Activated CD4-positive, alpha-beta T cell treated with anti-CD3 and anti-CD28 coated beads, Interleukin-2, amount 50 U/mL, for 16 hours (primary cell): ENCODE results near the gene CFB.
"Not testable (repeated sequence)": the region's sequence is repeated elsewhere in the genome, so short reads cannot be mapped to it uniquely, and the experiment has no call there.

Experiments used
- DNase-seq: peaks from one replicate; pipeline ENCODE4 v3.0.0-alpha.2; 2020

Gene CFB

DNA sequence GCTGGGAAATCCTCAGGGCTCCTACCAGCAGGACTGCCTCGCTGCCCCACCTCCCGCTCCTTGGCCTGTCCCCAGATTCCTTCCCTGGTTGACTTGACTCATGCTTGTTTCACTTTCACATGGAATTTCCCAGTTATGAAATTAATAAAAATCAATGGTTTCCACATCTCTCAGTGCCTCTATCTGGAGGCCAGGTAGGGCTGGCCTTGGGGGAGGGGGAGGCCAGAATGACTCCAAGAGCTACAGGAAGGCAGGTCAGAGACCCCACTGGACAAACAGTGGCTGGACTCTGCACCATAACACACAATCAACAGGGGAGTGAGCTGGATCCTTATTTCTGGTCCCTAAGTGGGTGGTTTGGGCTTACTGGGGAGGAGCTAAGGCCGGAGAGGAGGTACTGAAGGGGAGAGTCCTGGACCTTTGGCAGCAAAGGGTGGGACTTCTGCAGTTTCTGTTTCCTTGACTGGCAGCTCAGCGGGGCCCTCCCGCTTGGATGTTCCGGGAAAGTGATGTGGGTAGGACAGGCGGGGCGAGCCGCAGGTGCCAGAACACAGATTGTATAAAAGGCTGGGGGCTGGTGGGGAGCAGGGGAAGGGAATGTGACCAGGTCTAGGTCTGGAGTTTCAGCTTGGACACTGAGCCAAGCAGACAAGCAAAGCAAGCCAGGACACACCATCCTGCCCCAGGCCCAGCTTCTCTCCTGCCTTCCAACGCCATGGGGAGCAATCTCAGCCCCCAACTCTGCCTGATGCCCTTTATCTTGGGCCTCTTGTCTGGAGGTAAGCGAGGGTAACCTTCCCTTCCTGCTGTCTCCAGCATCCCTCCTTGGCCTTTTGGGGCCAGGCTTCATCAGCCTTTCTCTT lies at the start of gene CFB:
Gene CFB (plus strand): TSS at position 589 of the 863 bp plus-strand sequence. CDS start 127 bp downstream, at position 716.
- no peak for DNase-seq

DNA sequence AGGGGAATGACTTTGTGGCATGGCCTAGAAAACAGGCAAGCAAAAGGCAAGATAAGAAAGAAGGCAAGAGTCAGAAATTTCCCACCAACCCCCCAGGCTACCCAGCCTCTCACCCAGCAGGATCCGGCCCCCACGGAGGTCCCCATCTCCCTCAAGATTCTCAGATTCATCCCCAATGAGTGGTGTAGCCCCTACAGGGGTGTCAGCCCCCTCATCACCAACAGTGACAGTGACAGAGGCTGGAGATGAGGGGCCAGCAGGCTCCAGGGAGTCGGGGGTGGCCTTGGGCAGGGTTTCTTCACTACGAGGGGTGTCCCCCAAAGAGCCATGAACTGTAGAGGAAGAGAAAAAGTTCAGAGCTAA lies 49.4 kb upstream of the CFB start:
- no peak for DNase-seq

DNA sequence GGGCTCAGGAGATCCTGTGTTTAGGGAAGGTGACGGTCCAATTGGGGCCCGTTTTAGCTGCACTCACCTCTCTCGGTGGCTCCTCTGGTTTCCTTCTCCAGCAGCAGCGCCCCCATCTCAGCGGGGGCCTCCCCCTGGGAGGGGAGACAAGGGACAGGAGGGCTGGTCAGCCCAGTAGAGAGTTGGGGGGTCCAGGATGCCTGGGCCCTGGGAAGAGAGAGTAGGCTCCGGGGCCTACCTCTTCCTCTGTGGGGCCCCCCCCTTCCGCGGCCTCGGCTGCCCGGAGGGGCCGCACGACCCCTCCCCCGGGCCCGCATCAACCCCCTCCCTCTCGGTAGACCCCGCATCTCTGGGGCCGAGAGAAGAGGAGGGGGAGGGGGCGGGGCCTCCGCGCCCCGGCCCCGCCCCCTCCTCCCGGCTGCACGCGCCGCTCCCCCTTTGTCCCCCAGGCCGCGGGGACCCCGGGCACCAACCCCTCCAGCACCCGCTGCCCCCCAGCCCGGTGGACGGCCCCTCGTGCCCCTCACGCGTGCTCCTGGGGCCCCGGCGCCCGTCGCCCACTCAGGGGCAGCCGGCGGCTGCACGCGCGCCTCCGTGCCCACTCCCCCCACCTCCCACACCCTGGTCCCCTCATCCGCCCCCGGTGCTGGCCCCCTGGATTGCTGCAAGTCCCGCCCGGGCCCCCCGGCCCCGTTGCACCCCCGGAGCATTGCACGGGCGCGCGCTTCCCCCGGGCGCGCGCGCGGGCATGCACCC lies 48.9 kb upstream of the CFB start:
- DNase-seq, result no peak

DNA sequence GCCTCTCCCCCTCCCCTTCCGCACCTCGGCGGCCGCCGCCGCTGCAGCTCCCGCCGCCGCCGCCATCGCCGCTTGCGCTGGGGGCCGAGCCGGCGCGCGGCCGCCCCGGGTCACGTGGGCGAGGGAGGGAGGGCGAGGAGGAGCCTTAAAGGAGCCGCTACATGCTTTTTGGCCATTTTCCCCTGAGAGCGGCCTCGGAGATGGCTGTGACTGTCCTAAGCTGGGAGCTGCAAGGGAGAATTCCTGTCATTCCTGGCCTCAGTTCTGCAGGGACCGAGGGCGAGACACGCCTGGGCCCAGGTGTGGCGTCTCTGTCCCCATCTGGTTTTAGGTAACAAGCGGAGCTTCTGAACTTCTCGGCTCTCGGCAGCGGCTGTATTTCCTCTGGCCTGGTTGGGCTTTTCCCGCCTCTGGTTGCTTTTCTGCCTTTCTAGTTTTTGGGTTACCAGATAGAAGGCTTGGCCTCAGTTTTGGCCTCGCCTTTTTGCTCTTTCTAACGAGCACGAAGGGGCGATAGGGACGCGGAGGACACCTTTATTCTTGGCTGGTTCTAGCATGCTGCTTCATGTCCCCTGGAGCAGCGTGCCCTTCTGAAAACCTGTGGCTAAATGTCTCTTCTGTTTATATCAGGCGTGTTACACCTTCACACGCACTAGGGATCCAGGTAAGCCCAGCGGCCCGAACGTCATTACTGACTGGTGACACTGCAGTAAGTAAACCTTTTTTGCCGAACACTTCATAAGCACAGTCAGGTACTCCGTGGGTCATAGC lies 48.1 kb upstream of the CFB start, which contains the start of gene EHMT2:
Gene EHMT2 (minus strand): TSS at position 87 of the 771 bp plus-strand sequence. CDS start 21 bp downstream, at position 66.
- peak; percentile 88 for DNase-seq

DNA sequence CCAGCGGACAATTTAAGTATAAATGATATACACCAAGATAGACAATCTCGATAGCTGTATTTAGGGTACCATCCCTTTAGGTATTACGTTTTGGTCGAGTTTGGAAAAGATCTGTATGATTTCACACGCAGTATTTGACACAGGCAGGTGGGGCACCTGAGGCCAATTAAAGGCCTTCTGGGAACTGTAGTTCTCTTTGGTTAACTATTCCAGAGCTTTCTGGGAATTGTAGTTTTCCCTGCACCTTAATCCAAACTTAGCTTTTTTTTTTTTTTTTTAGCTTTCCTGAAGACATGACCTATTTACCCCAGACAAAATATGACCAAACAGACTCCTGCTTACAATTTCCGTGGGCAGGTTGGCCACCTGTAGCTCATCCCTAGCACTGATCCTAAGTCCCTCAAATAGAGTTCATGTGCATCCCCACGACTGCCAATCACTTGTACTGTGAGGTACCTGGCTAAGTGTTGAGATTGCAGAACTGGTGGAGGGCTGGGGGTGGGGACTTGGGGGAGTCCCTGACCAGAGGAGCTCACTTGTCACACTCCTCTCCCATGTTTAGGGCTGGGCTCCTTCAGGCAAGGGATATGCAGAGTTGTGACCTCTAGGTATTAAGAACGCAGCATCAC lies 47.4 kb upstream of the CFB start:
- DNase-seq, result peak; percentile 53

DNA sequence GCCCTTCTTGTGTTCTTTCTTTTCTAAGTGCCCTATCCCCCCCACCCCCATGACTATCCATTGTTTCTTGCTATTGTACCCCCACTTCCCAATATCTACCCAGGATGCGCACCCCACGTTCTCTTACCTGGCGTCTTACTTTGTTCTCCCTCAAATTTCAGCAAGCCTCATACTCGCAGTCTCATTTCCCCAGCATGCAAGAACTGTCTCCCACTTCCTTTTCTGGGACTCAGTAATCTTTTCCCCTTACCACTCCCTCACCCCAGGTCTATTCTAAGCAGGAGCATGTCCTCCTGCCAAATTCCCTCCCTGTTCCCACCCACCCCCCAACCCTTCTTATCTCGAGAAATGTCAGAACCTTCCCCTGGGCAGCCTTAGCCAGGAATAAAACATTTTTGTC lies 46.7 kb upstream of the CFB start:
- no peak for DNase-seq

DNA sequence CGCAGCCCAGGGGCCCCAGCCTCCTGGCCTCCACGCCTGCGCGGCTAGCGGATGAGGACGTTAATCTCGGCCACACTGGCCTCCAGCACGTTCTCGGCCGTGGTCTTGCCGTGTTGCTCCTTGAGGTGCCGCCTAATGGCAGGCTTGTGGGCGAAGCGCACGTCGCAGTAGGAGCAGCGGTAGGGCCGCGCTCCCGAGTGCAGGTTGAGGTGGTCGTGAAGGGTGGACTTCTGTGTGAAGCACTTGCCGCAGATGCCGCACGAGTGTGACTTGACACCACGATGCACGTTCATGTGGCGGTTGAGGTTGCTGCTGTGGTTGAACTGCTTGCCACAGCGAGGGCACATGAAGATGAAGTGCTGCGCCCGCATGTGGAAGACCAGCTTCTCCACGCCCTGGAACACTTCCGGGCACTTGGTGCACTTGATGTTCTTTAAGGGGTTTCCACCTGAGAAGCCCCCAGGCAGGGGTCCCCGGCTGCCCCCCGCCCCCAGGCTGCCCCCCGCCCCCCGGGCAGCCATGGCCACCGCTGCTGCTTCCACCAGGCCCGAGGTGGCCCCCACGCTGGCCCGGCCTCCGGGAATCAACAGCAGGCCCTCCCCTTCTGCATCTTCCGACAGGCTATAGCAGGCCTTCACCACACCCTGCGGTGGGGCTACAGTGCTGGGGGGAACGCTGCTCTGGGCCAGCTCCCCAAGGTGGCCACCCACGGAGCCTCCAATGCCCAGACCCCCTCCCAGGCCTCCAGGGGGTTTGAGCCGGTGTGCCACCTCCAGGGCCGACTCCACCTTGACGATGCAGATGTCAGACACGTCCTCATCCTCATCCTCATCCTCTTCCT lies 45.8 kb upstream of the CFB start:
- no peak for DNase-seq

DNA sequence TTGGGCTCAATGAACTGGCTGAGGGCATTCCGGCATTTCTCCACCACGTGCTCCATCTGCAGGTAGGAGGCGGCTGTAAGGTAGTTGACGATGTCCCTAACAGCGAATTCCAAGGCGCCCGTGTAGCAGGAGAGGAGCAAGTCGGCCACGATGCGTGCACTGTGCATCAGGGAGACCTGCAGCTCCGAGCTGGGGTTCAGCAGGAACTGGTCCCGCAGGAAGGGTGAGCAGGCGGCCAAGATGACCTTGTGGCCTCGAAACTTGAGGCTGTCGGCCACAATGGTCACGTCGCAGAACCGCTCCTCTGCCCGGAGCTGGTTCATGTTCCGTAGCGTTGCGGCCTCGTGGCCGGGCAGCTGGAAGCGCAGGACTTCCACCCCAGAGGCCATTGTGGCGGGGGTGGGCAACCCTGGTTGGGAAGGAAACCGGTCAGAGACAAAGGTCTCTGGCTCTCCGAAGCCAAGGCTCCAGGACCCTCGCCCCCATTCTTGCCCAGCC lies 44.9 kb upstream of the CFB start:
- no peak for DNase-seq

DNA sequence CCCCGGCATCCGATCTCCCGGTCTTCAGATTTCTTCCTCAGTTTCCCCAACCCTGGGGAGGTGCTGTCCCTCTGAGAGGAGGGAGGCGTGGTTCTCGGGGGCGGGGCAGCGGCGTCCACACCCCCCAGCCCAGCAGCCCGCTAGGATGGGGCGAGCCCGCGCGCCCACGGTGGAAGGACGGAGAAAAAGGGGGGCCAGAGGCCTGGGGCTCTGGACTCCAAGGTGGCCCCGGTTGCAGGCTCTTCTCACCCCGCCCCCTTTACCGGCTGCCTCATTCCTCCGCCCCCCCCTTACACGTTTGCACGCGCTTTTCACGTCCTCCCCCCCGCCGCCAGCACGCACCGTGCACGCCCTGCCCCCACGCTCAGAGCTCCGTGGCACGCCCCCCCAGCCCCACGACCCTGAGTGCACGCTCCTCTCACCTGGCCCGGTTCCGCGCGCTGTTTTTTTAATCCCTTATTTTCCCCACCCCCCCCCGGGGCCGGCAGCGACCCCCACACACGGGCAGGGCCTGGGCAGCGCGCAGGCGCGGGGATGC lies 44.4 kb upstream of the CFB start:
- peak; percentile 61 for DNase-seq

DNA sequence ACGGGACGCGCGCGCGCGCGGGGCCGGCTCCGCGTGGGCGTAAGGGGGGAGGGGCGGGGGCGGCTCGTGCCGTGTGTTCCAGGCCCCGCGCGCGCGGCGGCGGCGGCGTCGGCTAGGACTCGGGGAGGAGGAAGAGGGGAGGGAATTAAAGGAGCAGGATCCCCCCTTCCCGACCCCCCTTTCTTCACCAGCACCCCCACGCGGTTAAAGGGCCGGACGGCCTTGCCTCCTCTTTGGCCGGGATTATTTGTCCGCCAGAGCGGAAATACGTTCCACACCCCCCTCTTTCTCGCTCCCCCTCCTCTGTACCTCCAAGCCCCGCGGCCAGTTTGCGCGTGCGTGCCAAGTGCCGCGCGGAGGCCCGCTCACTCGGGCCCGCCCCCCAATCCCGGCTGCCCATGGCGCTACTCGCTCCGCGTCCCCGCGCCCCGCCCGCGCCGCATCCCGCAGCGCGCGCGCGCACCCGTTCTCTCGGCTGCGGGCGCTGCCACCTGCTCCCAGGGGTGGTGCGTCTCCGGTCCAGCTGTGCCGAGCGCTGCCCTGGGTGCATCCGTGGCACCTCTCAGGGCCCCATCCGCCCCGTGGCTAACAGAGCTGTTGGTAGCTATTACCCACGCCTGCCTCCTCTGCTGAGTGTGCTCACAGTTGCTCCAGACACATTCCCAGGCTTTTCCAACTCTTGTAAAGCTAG lies 43.8 kb upstream of the CFB start, which contains the start of gene ZBTB12:
Gene ZBTB12 (minus strand): TSS at position 134 of the 691 bp plus-strand sequence. CDS start 781 bp downstream, outside the sequence.
- peak; percentile 88 for DNase-seq

DNA sequence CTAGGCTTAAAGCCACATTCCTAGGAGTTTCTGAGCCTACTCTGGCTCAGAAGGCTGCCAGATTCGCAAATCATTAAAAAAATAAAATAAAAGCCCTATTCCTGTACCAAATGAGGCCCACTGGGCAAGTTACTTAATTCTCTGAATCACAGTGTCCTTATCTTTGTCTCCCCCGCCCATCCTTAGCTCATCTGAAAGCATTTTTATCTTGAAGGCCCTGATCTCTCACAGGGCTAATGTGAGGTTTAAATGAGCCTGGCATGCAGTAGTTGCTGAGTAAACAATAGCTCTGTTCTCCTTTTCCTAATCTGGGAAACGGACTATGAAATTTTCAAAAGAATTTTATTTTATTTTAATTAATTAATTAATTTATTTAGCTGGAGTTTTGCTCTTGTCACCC lies 41.9 kb upstream of the CFB start:
- DNase-seq, result no peak

DNA sequence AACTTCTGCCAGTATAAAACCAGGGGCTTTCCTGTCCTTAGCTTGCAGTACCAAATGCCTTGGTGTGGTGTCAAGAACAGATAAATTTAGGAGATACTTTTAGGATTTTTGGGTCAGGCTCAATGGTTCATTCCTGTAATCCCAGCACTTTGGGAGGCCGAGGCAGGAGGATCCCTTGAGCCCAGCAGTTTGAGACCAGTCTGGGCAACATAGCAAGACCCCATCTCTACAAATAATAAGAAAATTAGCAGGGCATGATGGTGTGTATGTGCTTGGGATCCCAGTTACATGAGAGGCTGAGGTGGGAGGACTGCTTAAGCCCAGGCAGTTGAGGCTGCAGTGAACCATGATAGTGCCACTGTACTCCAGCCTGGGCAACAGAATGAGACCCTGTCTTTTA lies 40.9 kb upstream of the CFB start:
- DNase-seq, result no peak

DNA sequence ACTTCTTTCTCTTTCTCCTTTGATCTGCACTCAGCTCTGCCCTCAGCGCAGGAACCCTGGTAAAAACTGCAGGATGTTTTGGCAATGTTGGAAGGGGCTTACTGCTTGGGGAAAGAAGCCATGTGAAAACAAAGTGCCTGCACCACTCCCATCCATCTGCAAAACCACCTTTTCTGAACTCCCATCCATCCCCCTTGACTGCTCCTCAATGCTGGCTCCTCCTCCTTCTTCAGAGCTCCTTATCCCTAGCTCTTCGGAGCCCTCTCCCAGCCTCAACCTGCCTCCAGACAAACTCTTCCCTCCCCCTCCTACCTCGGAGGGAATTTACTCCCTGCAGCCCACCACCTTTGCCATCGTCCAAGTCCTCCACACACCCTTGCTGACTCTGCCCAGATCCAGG lies 39.8 kb upstream of the CFB start:
- no peak for DNase-seq

DNA sequence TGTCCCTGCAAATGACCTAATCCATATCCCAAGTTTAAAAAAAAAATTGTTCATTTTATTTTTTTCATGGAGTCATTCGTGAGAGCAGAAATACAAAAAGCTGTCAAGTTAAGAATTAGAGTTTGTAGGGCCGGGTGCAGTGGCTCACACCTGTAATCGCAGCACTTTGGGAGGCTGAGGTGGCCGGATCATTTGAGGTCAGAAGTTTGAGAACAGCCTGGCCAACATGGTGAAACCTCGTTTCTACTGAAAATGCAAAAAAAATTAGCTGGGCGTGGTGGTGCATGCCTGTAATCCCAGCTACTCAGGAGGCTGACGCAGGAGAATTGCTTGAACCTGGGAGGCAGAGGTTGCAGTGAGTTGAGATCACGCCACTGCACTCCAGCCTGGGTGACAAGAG lies 39.2 kb upstream of the CFB start:
- not testable (repeated sequence) for DNase-seq

DNA sequence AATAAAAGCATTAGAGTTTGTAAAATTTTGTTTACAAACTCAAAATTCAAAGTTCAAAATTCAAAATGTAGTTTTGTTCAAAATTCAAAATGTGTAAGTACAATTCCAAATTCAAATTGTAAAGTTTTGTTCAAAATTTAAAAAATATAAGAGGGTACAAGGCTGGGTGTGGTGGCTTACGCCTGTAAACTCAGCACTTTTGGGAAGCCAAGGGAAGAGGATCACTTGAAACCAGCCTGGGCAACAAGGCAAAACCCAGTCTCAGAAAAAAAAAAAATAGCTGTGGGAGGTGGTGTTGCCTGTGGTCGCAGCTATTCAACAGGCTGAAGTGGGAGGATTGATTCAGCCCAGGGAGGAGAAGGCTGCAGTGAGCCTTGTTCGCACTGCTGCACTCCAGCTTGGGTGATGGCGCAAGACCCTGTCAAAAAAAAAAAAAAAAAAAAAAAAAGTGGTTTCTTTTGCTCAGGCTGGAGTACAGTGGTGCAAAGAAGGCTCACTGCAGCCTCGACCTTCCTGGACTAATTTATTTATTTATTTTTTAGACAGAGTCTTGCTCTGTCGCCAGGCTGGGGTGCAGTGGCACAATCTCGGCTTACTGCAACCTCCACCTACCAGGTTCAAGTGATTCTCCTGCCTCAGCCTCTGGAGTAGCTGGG lies 38.6 kb upstream of the CFB start:
- peak; percentile 36 for DNase-seq

DNA sequence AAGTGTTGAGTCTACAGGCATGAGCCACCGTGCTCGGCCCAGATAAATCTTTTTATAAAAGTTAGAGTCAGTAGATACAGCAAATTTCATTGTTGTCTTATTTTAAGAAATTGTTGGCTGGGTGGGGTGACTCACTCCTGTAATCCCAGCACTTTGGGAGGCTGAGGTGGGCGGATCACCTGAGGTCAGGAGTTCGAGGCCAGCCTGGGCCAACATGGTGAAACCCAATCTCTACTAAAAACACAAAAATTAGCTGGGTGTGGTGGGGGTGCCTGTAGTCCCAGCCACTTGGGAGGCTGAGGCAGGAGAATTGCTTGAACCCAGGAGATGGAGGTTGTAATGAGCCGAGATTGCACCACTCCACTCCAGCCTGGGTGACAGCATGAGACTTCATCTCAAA lies 37.6 kb upstream of the CFB start:
- not testable (repeated sequence) for DNase-seq

DNA sequence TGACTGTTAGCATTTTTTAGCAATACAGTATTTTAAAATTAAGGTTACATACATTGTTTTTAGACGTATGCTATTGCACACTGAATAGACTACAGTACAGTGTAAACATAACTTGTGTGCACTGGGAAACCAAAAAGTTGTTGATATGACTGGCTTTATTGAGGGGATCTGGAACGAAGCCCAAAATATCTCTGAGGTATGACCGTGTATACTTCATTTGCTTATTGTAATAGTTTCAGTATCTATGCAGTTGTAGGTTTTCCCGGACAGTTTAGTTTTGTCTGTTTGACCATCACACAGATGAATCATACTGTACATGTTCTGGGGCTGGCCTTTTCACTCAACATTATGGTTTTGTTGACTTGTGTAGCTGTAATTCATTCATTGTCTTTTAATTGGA lies 37.1 kb upstream of the CFB start:
- peak; percentile 67 for DNase-seq

DNA sequence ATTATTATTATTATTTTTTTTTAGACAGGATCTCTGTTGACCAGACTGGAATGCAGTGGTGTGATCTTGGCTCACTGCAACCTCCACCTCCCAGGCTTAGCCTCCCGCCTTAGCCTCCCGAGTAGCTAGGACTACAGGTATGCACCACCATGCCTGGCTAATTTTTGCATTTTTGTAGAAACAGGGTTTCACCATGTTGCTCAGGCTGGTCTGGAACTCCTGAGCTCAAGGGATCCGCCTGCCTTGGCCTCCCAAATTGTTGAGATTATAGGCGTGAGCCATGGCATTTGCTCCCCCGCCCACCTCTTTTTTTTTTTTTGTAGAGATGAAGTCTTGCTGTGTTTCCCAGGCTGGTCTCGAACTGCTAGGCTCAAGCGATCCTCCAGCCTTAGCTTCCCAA lies 36.6 kb upstream of the CFB start:
- not testable (repeated sequence) for DNase-seq

DNA sequence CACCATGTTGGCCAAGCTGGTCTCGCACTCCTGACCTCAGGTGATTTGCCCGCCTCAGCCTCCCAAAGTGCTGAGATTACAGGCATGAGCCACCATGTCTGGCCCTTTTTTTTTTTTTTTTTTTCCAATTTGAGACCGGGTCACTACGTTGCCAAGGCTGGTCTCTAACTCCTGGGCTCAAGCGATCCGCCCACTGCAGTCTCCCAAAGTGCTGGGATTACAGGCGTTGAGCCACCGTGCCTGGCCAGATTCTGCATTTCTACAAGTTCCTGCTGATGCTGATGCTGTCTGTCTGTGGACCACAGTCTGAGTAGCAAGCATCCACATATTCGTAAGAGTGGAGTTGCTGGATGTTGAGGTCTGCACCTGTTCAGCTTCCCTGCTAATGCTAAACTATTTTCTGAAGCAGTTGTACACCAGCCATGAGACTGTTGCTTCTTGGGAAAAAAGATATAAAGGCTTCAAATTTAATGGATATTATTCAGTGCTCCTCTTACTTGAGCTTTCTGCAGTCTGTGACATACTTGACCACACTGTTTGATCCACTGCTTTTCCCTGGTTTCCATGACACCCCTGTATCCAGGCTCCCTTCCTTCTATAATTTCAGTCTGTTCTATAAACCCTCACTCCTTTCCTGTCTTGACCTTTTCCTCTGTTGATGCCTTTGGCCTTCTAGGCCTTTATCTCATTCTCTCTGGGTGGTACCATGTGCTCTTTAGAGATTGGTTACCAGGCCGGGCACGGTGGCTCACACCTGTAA lies 33.9 kb upstream of the CFB start:
- no peak for DNase-seq
